Lower leg skin (tissue), 3 donors: ENCODE data around the gene CFAP54.

Source experiments
- POLR2A ChIP-seq, 2 donors: fragments of 450-650 bp; IDR thresholded peaks; one replicate each; pipeline ENCODE4 v1.6.1; 2016 to 2017; ENCODE audit warnings: antibody characterized with exemption in 2 of 2, mild to moderate bottlenecking in 1 of 2, moderate library complexity in 1 of 2
- TF ChIP-seq, protein P1 (sequence below), 3 donors: fragments of 450-650 bp; IDR thresholded peaks; one replicate each; pipeline ENCODE4 v1.5.1; 2016; ENCODE audit warnings: antibody characterized with exemption in 3 of 3, mild to moderate bottlenecking in 3 of 3, moderate library complexity in 2 of 3

DNA sequence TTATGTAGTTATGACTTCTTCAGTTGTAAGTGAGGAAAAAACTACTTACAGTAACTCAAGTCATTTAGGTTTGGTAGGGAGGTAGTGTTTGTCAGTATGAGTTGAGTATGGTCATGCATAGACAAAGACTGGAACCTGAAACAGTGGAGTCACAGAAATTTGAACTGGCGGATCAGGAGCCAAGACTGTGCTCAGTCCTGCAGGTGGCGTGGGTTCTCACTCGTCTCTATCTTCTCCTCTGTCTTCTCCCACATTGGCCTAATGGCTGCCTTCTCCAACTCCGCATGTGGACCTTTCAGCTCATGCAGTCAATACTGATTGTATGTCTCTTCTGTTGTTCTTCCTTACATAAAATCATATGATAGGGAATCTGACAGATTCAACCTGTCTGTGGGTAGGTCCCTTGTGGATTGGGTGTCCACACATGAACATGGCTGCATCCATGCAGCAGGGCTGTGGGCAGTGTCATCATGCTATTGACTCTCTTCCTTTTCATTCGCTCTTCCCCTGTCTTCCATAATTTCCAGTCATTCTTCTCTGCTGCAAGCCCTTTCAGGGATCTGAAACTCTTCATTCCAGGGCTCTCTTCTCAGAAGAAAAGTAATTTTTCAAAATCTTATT lies 338.9 kb downstream of the CFAP54 start:
- no peak for TF ChIP-seq POLR2A (IDR thresholded peaks at IDR 0.05)
- TF ChIP-seq, protein P1, sequence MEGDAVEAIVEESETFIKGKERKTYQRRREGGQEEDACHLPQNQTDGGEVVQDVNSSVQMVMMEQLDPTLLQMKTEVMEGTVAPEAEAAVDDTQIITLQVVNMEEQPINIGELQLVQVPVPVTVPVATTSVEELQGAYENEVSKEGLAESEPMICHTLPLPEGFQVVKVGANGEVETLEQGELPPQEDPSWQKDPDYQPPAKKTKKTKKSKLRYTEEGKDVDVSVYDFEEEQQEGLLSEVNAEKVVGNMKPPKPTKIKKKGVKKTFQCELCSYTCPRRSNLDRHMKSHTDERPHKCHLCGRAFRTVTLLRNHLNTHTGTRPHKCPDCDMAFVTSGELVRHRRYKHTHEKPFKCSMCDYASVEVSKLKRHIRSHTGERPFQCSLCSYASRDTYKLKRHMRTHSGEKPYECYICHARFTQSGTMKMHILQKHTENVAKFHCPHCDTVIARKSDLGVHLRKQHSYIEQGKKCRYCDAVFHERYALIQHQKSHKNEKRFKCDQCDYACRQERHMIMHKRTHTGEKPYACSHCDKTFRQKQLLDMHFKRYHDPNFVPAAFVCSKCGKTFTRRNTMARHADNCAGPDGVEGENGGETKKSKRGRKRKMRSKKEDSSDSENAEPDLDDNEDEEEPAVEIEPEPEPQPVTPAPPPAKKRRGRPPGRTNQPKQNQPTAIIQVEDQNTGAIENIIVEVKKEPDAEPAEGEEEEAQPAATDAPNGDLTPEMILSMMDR (IDR thresholded peaks at IDR 0.05): no peak
